DMS53 (cell line): ENCODE data around the gene RTEL1.
A peak's percentile ranks its signal among the peaks of the same experiment; 100 is the strongest.
"Not testable (repeated sequence)": the region's sequence is repeated elsewhere in the genome, so short reads cannot be mapped to it uniquely, and the experiment has no call there.

Experiments used
- DNase-seq: peaks from one replicate; lab custom pipeline; 2025; lab: John Stamatoyannopoulos, UW

Gene RTEL1

GRCh38 chr20:63730189-63730733, 72.1 kb downstream of the RTEL1 start:
- not testable (repeated sequence) for DNase-seq

- DNase-seq = no peak
Measured at GRCh38 chr20:63731410-63731809, 73.3 kb downstream of the RTEL1 start.

DNA sequence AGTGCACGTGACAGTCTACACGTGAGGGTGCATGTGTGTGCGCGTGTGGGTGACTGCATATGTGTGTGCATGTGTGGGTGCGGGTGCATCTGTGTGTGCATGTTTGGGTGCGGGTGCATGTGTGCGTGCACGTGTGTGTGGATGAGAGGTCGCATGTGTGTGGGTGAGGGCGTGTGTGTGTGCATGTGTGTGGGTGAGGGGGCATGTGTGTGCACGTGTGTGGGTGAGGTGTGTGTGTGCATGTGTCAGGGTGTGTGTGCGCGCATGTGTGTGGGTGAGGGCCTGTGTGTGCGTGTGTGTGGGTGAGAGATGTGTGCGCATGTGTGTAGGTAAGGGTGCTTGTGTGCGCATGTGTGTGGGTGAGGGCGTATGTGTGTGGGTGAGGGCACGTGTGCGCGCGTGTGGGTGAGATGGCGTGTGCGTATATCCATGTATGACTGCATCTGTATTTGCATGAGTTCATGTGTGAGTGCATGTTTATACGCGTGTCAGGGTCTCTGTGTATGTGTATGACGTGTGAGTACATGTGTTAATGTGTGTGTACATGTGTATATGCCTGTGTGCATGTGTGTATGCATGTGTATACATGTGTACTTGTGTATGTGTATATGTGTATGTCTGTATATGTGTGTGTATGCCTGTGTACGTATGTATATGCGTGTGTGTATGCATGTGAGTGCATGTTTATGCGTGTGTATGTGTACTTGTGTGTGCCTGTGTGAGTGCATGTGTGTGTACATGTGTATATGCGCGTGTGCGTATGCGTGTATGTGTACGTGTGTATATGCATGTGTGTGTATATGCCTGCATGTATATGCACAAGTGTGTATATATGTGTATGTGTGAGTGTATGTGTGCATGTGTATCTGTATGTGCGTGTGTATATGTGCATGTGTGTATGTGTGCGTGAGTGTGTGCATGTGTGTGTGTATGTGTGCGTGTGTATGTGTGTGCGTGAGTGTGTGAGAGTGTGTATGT, 74.3 kb downstream of the RTEL1 start:
- no peak for DNase-seq

DNA sequence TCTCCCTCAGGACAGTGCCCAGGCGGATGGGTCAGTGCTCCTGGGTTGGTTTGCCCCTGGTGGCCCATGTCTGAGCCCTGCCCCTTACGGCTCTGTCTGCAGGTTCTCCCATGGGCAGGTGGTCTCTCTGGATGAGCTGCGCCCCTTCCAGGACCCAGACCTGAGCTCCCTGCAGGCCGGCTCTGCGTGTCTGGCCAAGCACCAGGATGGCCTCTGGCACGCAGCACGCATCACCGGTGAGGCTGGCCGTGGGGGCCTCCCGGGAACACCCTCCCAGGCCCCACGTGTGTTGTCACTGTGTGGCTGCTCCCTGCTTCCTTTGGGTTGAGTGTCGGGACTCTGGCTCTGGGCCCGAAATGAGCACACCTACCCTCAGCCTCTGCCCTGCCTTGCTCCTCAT, 75.0 kb downstream of the RTEL1 start:
- no peak for DNase-seq

GRCh38 chr20:63733579-63734081, 75.5 kb downstream of the RTEL1 start:
- no peak for DNase-seq

GRCh38 chr20:63734111-63734945, 76.2 kb downstream of the RTEL1 start:
- DNase-seq = no peak

GRCh38 chr20:63734946-63735858, 77.1 kb downstream of the RTEL1 start:
- DNase-seq = no peak

DNA sequence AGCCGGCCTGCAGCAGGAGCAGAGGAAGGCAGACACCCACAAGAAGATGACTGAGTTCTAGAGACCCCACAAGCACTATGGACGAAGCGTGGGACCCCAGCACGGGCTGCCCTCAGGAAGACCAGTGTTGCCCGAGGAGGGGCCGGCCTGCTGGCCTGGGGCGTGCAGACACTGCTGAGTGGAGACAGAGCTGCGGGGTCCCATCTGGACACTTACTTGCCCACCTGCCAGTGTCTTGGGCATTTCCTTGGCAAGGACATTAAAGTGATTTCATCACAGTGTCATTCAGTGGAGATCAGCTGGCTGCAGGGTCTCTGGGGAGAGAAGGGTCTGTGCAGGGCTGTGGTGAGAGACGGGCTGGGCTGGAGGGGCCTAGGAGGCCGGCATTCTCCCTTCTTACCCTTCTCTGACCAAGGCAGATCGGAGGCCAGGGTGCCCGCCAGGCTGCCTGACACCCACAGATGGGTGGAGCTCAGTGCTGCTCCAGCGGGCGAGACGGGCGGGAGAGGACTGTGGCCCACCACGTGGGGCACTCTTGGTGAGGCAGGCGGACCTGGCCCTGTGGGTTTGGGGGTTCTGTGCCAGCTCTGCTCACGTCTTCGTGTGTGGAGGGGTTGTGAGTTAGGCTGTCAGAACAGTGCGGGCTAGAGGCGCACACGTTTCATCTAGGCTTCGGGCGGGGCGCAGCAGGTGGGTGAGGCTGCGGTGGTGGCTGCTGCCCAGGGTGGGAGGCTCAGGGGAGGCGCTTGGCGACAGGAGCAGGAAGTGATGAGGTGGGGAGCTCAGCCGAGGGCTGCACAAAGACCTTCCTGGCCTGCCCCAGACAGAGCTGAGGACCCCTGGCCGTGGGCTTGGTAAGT, 78.0 kb downstream of the RTEL1 start, which contains the start of gene LIME1:
LIME1 (plus strand) TSS at position 806 of the 860 bp plus-strand sequence. CDS start 886 bp downstream, outside the sequence.
- no peak for DNase-seq

GRCh38 chr20:63736893-63737694, 79.0 kb downstream of the RTEL1 start:
- DNase-seq = peak; percentile 77

- no peak for DNase-seq
Measured at GRCh38 chr20:63737695-63737944, 79.5 kb downstream of the RTEL1 start.

DNA sequence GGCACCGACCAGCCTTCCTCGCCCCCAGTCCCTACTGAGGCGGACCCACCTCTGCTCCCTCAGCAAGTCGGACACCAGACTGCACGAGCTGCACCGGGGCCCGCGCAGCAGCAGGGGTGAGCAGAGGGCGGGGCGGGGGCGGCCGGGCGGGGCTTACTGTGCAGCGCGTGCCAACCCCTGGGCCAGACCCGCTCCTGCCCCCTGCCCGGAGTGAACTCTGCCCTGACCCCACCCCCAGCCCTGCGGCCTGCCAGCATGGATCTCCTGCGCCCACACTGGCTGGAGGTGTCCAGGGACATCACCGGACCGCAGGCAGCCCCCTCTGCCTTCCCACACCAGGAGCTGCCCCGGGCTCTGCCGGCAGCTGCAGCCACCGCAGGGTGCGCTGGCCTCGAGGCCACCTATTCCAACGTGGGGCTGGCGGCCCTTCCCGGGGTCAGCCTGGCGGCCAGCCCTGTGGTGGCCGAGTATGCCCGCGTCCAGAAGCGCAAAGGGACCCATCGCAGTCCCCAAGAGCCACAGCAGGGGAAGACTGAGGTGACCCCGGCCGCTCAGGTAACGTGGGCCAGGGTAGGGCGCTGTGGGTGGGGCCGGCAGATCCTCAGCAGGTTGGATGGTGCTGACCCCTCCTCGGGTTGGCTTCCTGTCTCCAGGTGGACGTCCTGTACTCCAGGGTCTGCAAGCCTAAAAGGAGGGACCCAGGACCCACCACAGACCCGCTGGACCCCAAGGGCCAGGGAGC, 80.0 kb downstream of the RTEL1 start:
- DNase-seq = peak; percentile 72

- DNase-seq = peak; percentile 88
Measured at GRCh38 chr20:63738687-63739129, 80.6 kb downstream of the RTEL1 start.

GRCh38 chr20:63739130-63740069, 81.3 kb downstream of the RTEL1 start, which contains the start of gene SLC2A4RG:
Gene SLC2A4RG (plus strand): TSS chr20:63739776. CDS start chr20:63739913, 137 bp downstream.
- peak; percentile 94 for DNase-seq

GRCh38 chr20:63740070-63740626, 82.0 kb downstream of the RTEL1 start:
- DNase-seq = peak; percentile 78

- DNase-seq = peak; percentile 90
Measured at GRCh38 chr20:63740627-63741353, 82.7 kb downstream of the RTEL1 start.

DNA sequence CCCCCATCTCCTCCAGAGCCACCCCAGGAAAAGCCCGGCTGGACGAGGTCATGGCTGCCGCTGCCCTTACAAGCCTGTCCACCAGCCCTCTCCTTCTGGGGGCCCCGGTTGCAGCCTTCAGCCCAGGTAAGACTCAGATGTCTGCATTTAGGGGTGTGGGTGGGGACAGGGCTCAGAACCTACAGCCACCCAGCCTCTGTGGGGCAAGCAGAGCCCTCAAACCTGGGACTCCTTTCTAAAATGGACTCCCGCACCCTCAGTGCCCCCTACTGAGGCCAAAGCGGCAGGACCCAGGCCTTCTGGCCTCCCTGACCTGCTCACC, 83.2 kb downstream of the RTEL1 start:
- DNase-seq = no peak
